HepG2 (cell line): ENCODE data around the gene SDK2. TPM values are rescaled to one million over a fixed set of nuclear protein-coding genes. Genes with fewer than 3 reads are reported as not detected.

Experiments
- ATAC-seq: fragments of 200-7000 bp; cut with Tn5 transposase; 3 replicates; pipeline ENCODE4 v1.9.1; 2020; ENCODE audit warnings: mild to moderate bottlenecking, moderate library complexity
- BruUV-seq: library from RNA; stranded (reverse); fragments of 400-500 nt; replicated peaks from 2 replicates; lab custom pipeline; 2021; lab: Mats Ljungman, UMichigan
- CTCF ChIA-PET: fragments of 300-600 bp; formaldehyde crosslinking; extraction: SDS; loops from one replicate; lab custom pipeline; 2021; ENCODE audit warnings: low total read pairs, inconsistent platforms, low intra/inter-chr PET ratio; lab: Yijun Ruan, JAX
- POLR2A ChIA-PET: fragments of 350-600 bp; sonication (Branson Sonifier 250); formaldehyde crosslinking; loops from one replicate; lab custom pipeline; 2020; ENCODE audit warnings: antibody characterized with exemption, inconsistent platforms; lab: Yijun Ruan, JAX
- DNase-seq: peaks from one replicate; pipeline ENCODE4 v3.0.0-alpha.2; 2015; ENCODE audit warnings: low spot score
- FAIRE-seq: peaks from 3 replicates; lab custom pipeline; 2011; peaks lifted over from hg19 to GRCh38; lab: Jason Lieb, UNC
- H2AFZ ChIP-seq: one replicate; pipeline ENCODE4 v1.6.1; 2011; ENCODE audit warnings: low read length, inconsistent platforms
- H3K27ac ChIP-seq: fragments of 300-600 bp; 3 replicates; pipeline ENCODE4 v1.8.0; 2011; ENCODE audit warnings: mixed run types, mild to moderate bottlenecking, mixed read lengths, low read length, inconsistent platforms; ENCODE audit not compliant: insufficient read depth; ENCODE audit errors: extremely low read length
- H3K27me3 ChIP-seq, 2 experiments: fragments of 200-600 bp in 1 of 2; 2 replicates in 1 of 2; 3 replicates in 1 of 2; pipeline versions ENCODE4 v1.6.0 to v1.8.0; 2011; ENCODE audit warnings: low read length in 2 of 2, mild to moderate bottlenecking in 2 of 2, moderate library complexity in 2 of 2, inconsistent platforms in 1 of 2; ENCODE audit not compliant: insufficient read depth in 2 of 2, control insufficient read depth in 1 of 2
- H3K36me3 ChIP-seq, 2 experiments: fragments of 200-600 bp in 1 of 2; replicated peaks in 1 of 2; 2 replicates in 1 of 2; 3 replicates in 1 of 2; pipeline versions ENCODE4 v1.5.1 to v1.8.0; 2011; ENCODE audit warnings: low read length in 2 of 2, inconsistent platforms in 1 of 2; ENCODE audit not compliant: insufficient read depth in 2 of 2, control insufficient read depth in 1 of 2
- H3K4me1 ChIP-seq: 2 replicates; pipeline ENCODE4 v1.5.1; 2012; ENCODE audit warnings: low read length, inconsistent platforms; ENCODE audit not compliant: insufficient read depth
- H3K4me2 ChIP-seq: 2 replicates; pipeline ENCODE4 v1.6.0; 2011; ENCODE audit warnings: low read depth, low read length, inconsistent platforms
- H3K4me3 ChIP-seq, 3 experiments: fragments of 200-600 bp in 1 of 3; sonication (generic), shearing (Covaris generic) in 1 of 3; replicated peaks in 1 of 3; 2 replicates each; pipeline ENCODE4 v1.5.1; 2011 to 2016; ENCODE audit warnings: low read length in 3 of 3, inconsistent platforms in 2 of 3, low read depth in 2 of 3, mild to moderate bottlenecking in 2 of 3, control low read depth in 1 of 3, mixed read lengths in 1 of 3; ENCODE audit not compliant: insufficient read depth in 1 of 3
- H3K79me2 ChIP-seq: one replicate; pipeline ENCODE4 v1.6.1; 2011; ENCODE audit warnings: low read length, inconsistent platforms; ENCODE audit not compliant: insufficient read depth
- H3K9ac ChIP-seq: 2 replicates; pipeline ENCODE4 v1.6.0; 2011; ENCODE audit warnings: mild to moderate bottlenecking, low read depth, low read length, inconsistent platforms; ENCODE audit not compliant: insufficient read depth
- H3K9me3 ChIP-seq: 2 replicates; pipeline ENCODE4 v1.5.1; 2012; ENCODE audit warnings: mild to moderate bottlenecking, low read length
- H4K20me1 ChIP-seq: 2 replicates; pipeline ENCODE4 v1.6.0; 2011; ENCODE audit warnings: inconsistent platforms, mild to moderate bottlenecking, low read length, moderate library complexity; ENCODE audit not compliant: insufficient read depth
- ARID2 ChIP-seq: sonication (generic); formaldehyde crosslinking; IDR thresholded peaks from 2 replicates; pipeline ENCODE4 v1.8.1; 2022; ENCODE audit warnings: mild to moderate bottlenecking, missing genetic modification reagents, borderline replicate concordance
- LBX2 ChIP-seq: sonication (generic); formaldehyde crosslinking; IDR thresholded peaks from 2 replicates; pipeline ENCODE4 v1.5.0; 2020; ENCODE audit warnings: missing genetic modification reagents, mild to moderate bottlenecking, borderline replicate concordance
- MAFK ChIP-seq, 2 experiments: IDR thresholded peaks in 1 of 2; conservative IDR thresholded peaks in 1 of 2; 2 replicates each; pipeline ENCODE4 v1.6.1; 2011; ENCODE audit warnings: improper control_type of control experiment in 2 of 2, low read length in 2 of 2
- NFE2 ChIP-seq: sonication (generic); formaldehyde crosslinking; IDR thresholded peaks from 2 replicates; pipeline ENCODE4 v1.4.0; 2020; ENCODE audit warnings: missing genetic modification reagents
- ZNF512B ChIP-seq: sonication (generic); formaldehyde crosslinking; IDR thresholded peaks from 2 replicates; pipeline ENCODE4 v1.5.1; 2020; ENCODE audit warnings: missing genetic modification reagents, mild to moderate bottlenecking, borderline replicate concordance
- ZNF629 ChIP-seq: sonication (generic); formaldehyde crosslinking; conservative IDR thresholded peaks from 2 replicates; pipeline ENCODE4 v1.5.0; 2020; ENCODE audit warnings: missing genetic modification reagents
- WGBS: methylation state at CpG from one replicate; pipeline ENCODE4 v1.1.6; 2017; ENCODE audit warnings: low lambda C conversion rate; 5-methylcytosine and 5-hydroxymethylcytosine counted together
- in situ Hi-C: cut with HindIII; loops from 2 replicates; pipeline ENCODE4 v1.10.0; 2017; ENCODE audit warnings: low pct_unique_long_range_greater_than_20kb; ENCODE audit not compliant: extremely low pct_ligation_motif_present
- intact Hi-C: fragments of 100-400 bp; cut with micrococcal nuclease; formaldehyde crosslinking; loops from one replicate; pipeline ENCODE4 v1.10.0; 2022; ENCODE audit not compliant: unreplicated experiment
- polyA plus RNA-seq, 8 experiments: library from polyadenylated mRNA; depleted of rRNA in 3 of 8; stranded (reverse) in 7 of 8; unstranded in 1 of 8; fragments of >200 nt; fragmentation: Illumina TruSeq in 4 of 8; extraction: Trizol in 4 of 8; gene quantifications; 2 replicates each; pipeline versions ENCODE4 v1.2.1 to v1.2.3, GENCODE V29; 2011 to 2016; ENCODE audit warnings: low read depth in 4 of 8, missing spikeins in 1 of 8, mixed read lengths in 1 of 8; ENCODE audit not compliant: insufficient read depth in 1 of 8
- total RNA-seq, 5 experiments: library from RNA; depleted of rRNA; stranded (reverse); fragments of >200 nt; fragmentation: Illumina TruSeq; extraction: Trizol; gene quantifications; 2 replicates each; pipeline ENCODE4 v1.2.3, GENCODE V29; 2016; ENCODE audit warnings: low read depth in 1 of 5

The SDK2 gene
- total and polyA plus RNA-seq, 2 of the 13 experiments (the other 11 are each of a cell fraction or from before 2014, with no cell fraction given) = not detected

- H2AFZ ChIP-seq = no peak overlapping the region
- in situ Hi-C loops (no loop called here), intact Hi-C loops (no loop called here)
- H3K79me2 ChIP-seq = no peaks in the 10 kb centered on the region
- no peaks in the 10 kb centered on the region; the same call in 1 of the 2 replicates for H4K20me1 ChIP-seq
- BruUV-seq = no TSS peak
- H3K4me2 ChIP-seq = no peak overlapping the region
- POLR2A ChIA-PET = no interaction called here
- WGBS = 2% methylated on average over 11 of the region's 13 CpGs
- H3K27ac ChIP-seq = no peak overlapping the region
- H3K27me3 ChIP-seq = peaks cover 12 to 76% of the 10 kb centered on the region in 2 experiments; a peak in 4 of 5 replicates
- no peak for TF ChIP-seq ARID2 (CRISPR knock-in tag)
- 0 out of 2 replicates have a peak, but pooled peaks have one; percentile 26 for TF ChIP-seq ZNF629
- TF ChIP-seq LBX2 (CRISPR knock-in tag) = no peak
- TF ChIP-seq MAFK (conservative IDR thresholded peaks at IDR 0.05 in 1 of 2, IDR thresholded peaks at IDR 0.05 in 1 of 2; ENCODE audit: low read length in 2 of 2) = no peak
- TF ChIP-seq NFE2 (CRISPR knock-in tag) = no peak
- TF ChIP-seq ZNF512B (CRISPR knock-in tag) = no peak
- TF ChIP-seq, all 625 proteins: peak for 1
- no peaks in the 10 kb centered on the region for H3K36me3 ChIP-seq
- no peak for ATAC-seq
- H3K9ac ChIP-seq = no peak overlapping the region
- CTCF ChIA-PET = no interaction called here
- no peak for DNase-seq
- H3K4me1 ChIP-seq = no peaks in the 10 kb centered on the region
- no peaks in the 10 kb centered on the region for H3K9me3 ChIP-seq
- H3K4me3 ChIP-seq = no peak overlapping the region
- no peak for FAIRE-seq
Measured at GRCh38 chr17:73496232-73496631, 148.0 kb downstream of the SDK2 start.
